Measurements from ENCODE around the gene CASP8AP2.

- TF ChIP-seq, protein P1, sequence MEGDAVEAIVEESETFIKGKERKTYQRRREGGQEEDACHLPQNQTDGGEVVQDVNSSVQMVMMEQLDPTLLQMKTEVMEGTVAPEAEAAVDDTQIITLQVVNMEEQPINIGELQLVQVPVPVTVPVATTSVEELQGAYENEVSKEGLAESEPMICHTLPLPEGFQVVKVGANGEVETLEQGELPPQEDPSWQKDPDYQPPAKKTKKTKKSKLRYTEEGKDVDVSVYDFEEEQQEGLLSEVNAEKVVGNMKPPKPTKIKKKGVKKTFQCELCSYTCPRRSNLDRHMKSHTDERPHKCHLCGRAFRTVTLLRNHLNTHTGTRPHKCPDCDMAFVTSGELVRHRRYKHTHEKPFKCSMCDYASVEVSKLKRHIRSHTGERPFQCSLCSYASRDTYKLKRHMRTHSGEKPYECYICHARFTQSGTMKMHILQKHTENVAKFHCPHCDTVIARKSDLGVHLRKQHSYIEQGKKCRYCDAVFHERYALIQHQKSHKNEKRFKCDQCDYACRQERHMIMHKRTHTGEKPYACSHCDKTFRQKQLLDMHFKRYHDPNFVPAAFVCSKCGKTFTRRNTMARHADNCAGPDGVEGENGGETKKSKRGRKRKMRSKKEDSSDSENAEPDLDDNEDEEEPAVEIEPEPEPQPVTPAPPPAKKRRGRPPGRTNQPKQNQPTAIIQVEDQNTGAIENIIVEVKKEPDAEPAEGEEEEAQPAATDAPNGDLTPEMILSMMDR (IDR thresholded peaks at IDR 0.05), result no peak
- TF ChIP-seq POLR2A (IDR thresholded peaks at IDR 0.05) (no peak), POLR2AphosphoS5 (IDR thresholded peaks at IDR 0.05) (no peak), EP300 (IDR thresholded peaks at IDR 0.05) (no peak)
Measured at GRCh38 chr6:89858041-89858440, 28.4 kb downstream of the CASP8AP2 start.

All from sigmoid colon (tissue), 4 donors.